ENCODE results near the gene ENTREP1.
"Not testable (repeated sequence)": the region's sequence is repeated elsewhere in the genome, so short reads cannot be mapped to it uniquely, and the experiment has no call there.

Gene ENTREP1

DNA sequence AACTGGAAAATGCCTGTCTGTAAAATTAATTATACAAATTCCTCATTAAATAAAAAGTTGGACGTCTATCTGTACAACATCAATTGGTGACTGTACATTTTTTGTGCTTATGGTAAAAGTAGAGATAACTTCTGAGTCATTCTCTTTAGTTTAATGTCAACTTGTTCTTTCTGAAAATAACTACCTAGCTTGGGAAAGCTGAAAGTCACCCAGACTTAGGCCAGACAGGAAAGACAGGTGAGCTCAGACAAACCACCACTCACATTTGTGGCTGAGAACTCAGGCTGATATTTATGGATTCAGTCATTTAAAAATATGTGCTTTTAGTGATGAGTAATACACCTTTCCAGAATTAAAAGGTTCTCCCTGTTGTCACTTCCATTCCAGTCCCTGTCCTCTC lies 31.9 kb upstream of the ENTREP1 start:
- Histone ChIP-seq H3K4me3 (no peak overlapping the region), H3K27ac (no peak overlapping the region)
- DNase-seq (ENCODE audit: low spot score), result no peak
- TF ChIP-seq, protein P1, sequence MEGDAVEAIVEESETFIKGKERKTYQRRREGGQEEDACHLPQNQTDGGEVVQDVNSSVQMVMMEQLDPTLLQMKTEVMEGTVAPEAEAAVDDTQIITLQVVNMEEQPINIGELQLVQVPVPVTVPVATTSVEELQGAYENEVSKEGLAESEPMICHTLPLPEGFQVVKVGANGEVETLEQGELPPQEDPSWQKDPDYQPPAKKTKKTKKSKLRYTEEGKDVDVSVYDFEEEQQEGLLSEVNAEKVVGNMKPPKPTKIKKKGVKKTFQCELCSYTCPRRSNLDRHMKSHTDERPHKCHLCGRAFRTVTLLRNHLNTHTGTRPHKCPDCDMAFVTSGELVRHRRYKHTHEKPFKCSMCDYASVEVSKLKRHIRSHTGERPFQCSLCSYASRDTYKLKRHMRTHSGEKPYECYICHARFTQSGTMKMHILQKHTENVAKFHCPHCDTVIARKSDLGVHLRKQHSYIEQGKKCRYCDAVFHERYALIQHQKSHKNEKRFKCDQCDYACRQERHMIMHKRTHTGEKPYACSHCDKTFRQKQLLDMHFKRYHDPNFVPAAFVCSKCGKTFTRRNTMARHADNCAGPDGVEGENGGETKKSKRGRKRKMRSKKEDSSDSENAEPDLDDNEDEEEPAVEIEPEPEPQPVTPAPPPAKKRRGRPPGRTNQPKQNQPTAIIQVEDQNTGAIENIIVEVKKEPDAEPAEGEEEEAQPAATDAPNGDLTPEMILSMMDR (IDR thresholded peaks at IDR 0.05), result no peak

- no peak for DNase-seq (ENCODE audit: low spot score)
- TF ChIP-seq, protein P1 (IDR thresholded peaks at IDR 0.05), result no peak
Measured at GRCh38 chr9:69295872-69296552, 29.0 kb upstream of the ENTREP1 start.

DNA sequence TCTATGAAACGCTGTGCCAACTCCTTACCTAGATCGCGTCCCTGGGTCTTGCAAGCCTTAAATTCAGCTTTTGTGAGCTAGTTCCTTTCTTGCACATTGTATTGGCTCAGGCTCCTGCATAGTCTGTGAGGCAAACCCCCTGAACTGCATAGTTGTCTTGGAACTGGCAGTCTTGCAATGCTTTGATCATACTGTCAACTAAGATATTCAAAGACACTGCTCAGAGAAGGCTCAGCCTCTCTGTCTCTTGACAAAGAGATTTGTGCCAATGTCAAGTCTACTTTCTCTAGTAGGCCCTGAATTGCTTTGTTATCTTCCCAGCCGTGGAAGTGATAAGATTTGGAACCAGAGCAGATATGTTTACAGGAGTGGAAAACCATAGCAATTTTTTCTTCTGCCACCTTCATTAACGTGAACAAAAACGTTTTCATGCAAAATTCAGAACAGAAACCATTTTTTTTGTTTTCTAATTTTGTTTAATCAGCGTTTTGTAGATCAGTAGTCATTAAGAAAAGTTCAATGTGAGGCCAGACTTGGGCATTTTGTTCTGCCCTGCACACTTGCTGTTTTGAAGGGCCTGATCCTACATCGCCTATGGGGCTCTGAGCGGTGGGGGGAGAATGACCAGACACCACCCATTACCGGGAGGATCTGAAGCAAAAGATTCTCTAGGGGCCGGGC lies 27.6 kb upstream of the ENTREP1 start:
- DNase-seq (ENCODE audit: low spot score), result no peak
- no peak overlapping the region for H3K27ac ChIP-seq
- TF ChIP-seq, protein P1 (IDR thresholded peaks at IDR 0.05), result no peak
- no peak overlapping the region for H3K4me3 ChIP-seq

More at GRCh38 chr9:69295872-69296552, 29.0 kb upstream of the ENTREP1 start:
- Histone ChIP-seq H3K4me3 (no peak overlapping the region), H3K27ac (no peak overlapping the region)

- TF ChIP-seq, protein P1 (IDR thresholded peaks at IDR 0.05), result no peak
- DNase-seq (ENCODE audit: low spot score), result no peak
- no peak overlapping the region for H3K4me3 ChIP-seq
- H3K27ac ChIP-seq, result no peak overlapping the region
Measured at GRCh38 chr9:69299315-69299714, 25.7 kb upstream of the ENTREP1 start.

- TF ChIP-seq, protein P1 (IDR thresholded peaks at IDR 0.05), result no peak
- Histone ChIP-seq H3K4me3 (no peak overlapping the region), H3K27ac (no peak overlapping the region)
- no peak for DNase-seq (ENCODE audit: low spot score)
Measured at GRCh38 chr9:69299826-69300225, 25.2 kb upstream of the ENTREP1 start.

DNA sequence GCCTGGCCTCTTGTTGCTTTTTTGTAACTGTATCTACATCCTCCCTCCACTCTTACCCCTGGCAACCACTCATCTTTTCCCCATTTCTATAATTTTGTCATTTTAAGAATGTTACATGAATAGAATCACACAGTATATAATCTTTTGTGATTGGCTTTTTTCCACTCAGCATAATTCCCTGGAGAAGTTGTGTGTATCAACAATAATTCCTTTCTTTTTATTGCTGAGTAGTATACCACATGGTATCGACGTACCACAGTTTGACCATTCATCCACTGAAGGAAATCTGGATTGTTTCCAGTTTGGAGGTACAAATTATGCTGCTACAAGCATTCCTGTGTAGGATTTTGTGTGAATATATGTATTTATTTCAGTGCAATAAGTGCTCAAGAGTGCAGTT lies 21.7 kb upstream of the ENTREP1 start:
- DNase-seq (ENCODE audit: low spot score), result no peak
- TF ChIP-seq, protein P1 (IDR thresholded peaks at IDR 0.05), result no peak
- H3K27ac ChIP-seq, result no peak overlapping the region

GRCh38 chr9:69306895-69307445 lies 18.0 kb upstream of the ENTREP1 start:
- DNase-seq (ENCODE audit: low spot score); H3K27ac ChIP-seq; H3K4me3 ChIP-seq: not testable (repeated sequence)

More for the DNA sequence above, 21.7 kb upstream of the ENTREP1 start:
- no peak overlapping the region for H3K4me3 ChIP-seq
